Erythroblast (primary cell): Measurements from ENCODE around the gene NOS3.

ENCODE experiments used
- GATA1 ChIP-seq: IDR thresholded peaks from 2 replicates; pipeline ENCODE4 v1.6.1; 2011; ENCODE audit warnings: low read depth, mild to moderate bottlenecking, control low read depth, low read length, moderate library complexity
- POLR2A ChIP-seq: IDR thresholded peaks from 2 replicates; pipeline ENCODE4 v1.6.1; 2011; ENCODE audit warnings: mild to moderate bottlenecking, low read length

DNA sequence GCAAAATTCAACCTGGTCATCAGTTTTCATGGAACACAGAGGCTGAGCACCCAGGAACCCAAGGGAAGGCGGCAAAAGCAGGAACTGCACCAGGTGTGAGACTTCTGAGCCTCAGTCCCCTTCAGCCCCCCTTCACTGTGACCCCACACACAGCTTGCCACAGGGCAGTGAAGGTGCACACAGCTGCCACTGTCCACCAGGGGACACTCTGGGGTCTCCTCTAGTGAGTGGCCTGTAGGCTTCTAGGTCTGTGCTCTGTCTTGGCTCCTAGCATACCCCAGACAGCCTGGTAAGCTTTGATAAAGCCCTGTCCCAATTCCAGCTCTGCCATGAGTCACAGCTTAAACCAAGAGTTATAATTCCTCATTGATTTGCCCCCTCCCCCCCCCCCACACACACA is 24.8 kb upstream of the NOS3 start:
- TF ChIP-seq POLR2A = no peak
- TF ChIP-seq GATA1 = no peak
